Heart left ventricle (tissue), 13 donors: ENCODE data around the gene EMC9.

ENCODE experiments used
- CTCF ChIP-seq, 12 donors: fragments of 200-600 bp; sonication (generic) in 4 of 12; IDR thresholded peaks; one replicate each; pipeline versions ENCODE4 v1.5.0 to v1.8.0; 2018 to 2022; ENCODE audit warnings: antibody characterized with exemption in 12 of 12, mild to moderate bottlenecking in 5 of 12
- POLR2A ChIP-seq, 2 donors: fragments of 450-650 bp; IDR thresholded peaks; one replicate each; pipeline ENCODE4 v1.6.1; 2017; ENCODE audit warnings: antibody characterized with exemption in 2 of 2, mild to moderate bottlenecking in 2 of 2, moderate library complexity in 2 of 2
- donor health status: ischemic (EF 13 %, LVEDD 7.1; RV severe dilation, severe dysfunction).
- donor health status: DM: no; HTN: yes; CAD: no.
- donor health status: DM: no; HTN: no; CAD: no.
- donor health status: ischemic (EF 25% LVEDD 6.9; RV normal size, moderate dysfunction).
- donor health status: ischemic (EF 25% LVEDD 5.7; RV mildly dilated, moderate dysfunction).
- donor health status: ischemic (EF 35%, LVEDD 5.7; RV mildly dilated, moderate dysfunction).
- donor health status: nonischemic (EF 11% LVEDD 7.7; RV severe dilation, severe dysfunction).
- donor health status: DM: yes; HTN: yes; CAD: no.
- donor health status: PGD.
- donor health status: ischemic (EF 29% LVEDD 5.4; RV normal size, mild dysfunction).
- donor health status: nonischemic (EF 23%, LVEDD 6.1; RV moderate dilation, normal function).

DNA sequence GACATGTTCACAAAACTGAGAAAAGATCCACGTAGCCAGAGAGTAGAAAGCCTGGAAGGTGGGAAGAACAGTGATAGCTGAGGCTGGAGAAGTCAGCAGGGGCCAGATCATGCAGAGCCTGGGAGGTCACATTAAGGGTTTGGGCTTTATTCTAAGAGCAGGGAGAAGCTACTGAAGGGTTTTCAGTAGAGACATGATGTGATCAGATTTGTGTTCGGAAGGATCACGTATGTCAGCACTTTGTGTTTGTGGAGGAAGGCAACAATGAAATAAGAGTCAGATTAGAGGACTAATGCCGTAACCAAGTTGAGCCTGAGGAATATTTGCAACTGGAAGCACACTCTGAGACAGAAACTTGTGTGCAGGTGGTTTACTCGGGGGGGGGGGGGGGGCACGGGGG lies 51.5 kb downstream of the EMC9 start:
- no peak for TF ChIP-seq CTCF (IDR thresholded peaks at IDR 0.05)
- no peak for TF ChIP-seq POLR2A (IDR thresholded peaks at IDR 0.05)
